BE2C (cell line): ENCODE results near the gene WDSUB1. TPM values are rescaled to one million over a fixed set of nuclear protein-coding genes. Genes with fewer than 3 reads are reported as not detected.

ENCODE experiments used
- DNase-seq: peaks from one replicate; pipeline ENCODE4 v3.0.0-alpha.2; 2020
- H3K27me3 ChIP-seq: fragments of 250-450 bp; sonication (Bioruptor Pico); 2 replicates; pipeline ENCODE4 v1.5.1; 2020; ENCODE audit warnings: mild to moderate bottlenecking
- H3K36me3 ChIP-seq: fragments of 250-450 bp; sonication (Bioruptor Pico); 2 replicates; pipeline ENCODE4 v1.5.1; 2020; ENCODE audit warnings: mild to moderate bottlenecking
- H3K4me1 ChIP-seq: fragments of 250-450 bp; sonication (Bioruptor Pico); 2 replicates; pipeline ENCODE4 v1.5.1; 2020
- H3K4me3 ChIP-seq: 2 replicates; pipeline ENCODE4 v1.5.1; 2011; ENCODE audit warnings: low read depth, low read length
- H3K9me3 ChIP-seq: fragments of 250-450 bp; sonication (Bioruptor Pico); 2 replicates; pipeline ENCODE4 v1.5.1; 2020
- CTCF ChIP-seq: IDR thresholded peaks from 2 replicates; pipeline ENCODE4 v1.5.1; 2012; ENCODE audit warnings: mild to moderate bottlenecking, low read depth, low read length
- polyA plus RNA-seq: library from polyadenylated mRNA; unstranded; fragments of >200 nt; gene quantifications from one replicate; pipeline ENCODE4 v1.2.1, GENCODE V29; 2012; ENCODE audit warnings: low read depth, missing spikeins; ENCODE audit not compliant: insufficient read length, insufficient read depth

WDSUB1 gene
- 3.8 TPM for polyA plus RNA-seq

GRCh38 chr2:159285929-159286708 is at the start of gene WDSUB1:
WDSUB1 (minus strand) TSS chr2:159286703; CDS start chr2:159283069, 3,634 bp downstream.
- Histone ChIP-seq H3K27me3 (no peaks in the 10 kb centered on the region), H3K36me3 (no peaks in the 10 kb centered on the region), H3K9me3 (no peaks in the 10 kb centered on the region), H3K4me3 (peak within 1 kb of the TSS; percentile 69), H3K4me1 (no peaks in the 10 kb centered on the region)
- DNase-seq: peak; percentile 24
- no peak for TF ChIP-seq CTCF

GRCh38 chr2:159326569-159327255 is 40.2 kb upstream of the WDSUB1 start:
- no peak for DNase-seq
- no peak for TF ChIP-seq CTCF

GRCh38 chr2:159322419-159322818 is 35.9 kb upstream of the WDSUB1 start:
- no peak for DNase-seq
- Histone ChIP-seq H3K27me3 (no peaks in the 10 kb centered on the region), H3K36me3 (no peaks in the 10 kb centered on the region), H3K4me3 (no peak overlapping the region), H3K4me1 (no peaks in the 10 kb centered on the region), H3K9me3 (no peaks in the 10 kb centered on the region)
- TF ChIP-seq CTCF: no peak

More at GRCh38 chr2:159326569-159327255, 40.2 kb upstream of the WDSUB1 start:
- Histone ChIP-seq H3K27me3 (no peaks in the 10 kb centered on the region), H3K9me3 (no peaks in the 10 kb centered on the region), H3K36me3 (no peaks in the 10 kb centered on the region), H3K4me3 (no peak overlapping the region), H3K4me1 (no peaks in the 10 kb centered on the region)

GRCh38 chr2:159317392-159318088 is 31.0 kb upstream of the WDSUB1 start:
- no peaks in the 10 kb centered on the region for H3K27me3 ChIP-seq
- H3K9me3 ChIP-seq: no peaks in the 10 kb centered on the region
- H3K4me3 ChIP-seq: no peak overlapping the region
- DNase-seq: no peak
- no peaks in the 10 kb centered on the region for H3K4me1 ChIP-seq
- no peaks in the 10 kb centered on the region for H3K36me3 ChIP-seq
- no peak for TF ChIP-seq CTCF

GRCh38 chr2:159307942-159308341 is 21.4 kb upstream of the WDSUB1 start:
- no peaks in the 10 kb centered on the region for H3K4me1 ChIP-seq
- H3K27me3 ChIP-seq: no peaks in the 10 kb centered on the region
- H3K4me3 ChIP-seq: no peak overlapping the region
- no peaks in the 10 kb centered on the region for H3K36me3 ChIP-seq
- no peak for DNase-seq
- TF ChIP-seq CTCF: no peak
- no peaks in the 10 kb centered on the region for H3K9me3 ChIP-seq
